CD8-positive, alpha-beta memory T cell (primary cell): ENCODE measurements around the gene ANKMY2. TPM values are rescaled to one million over a fixed set of nuclear protein-coding genes. Genes with fewer than 3 reads are reported as not detected.
A peak's percentile ranks its signal among the peaks of the same experiment; 100 is the strongest.

Experiments
- CTCF ChIA-PET: fragments of 350-600 bp; sonication (Branson Sonifier 250); formaldehyde crosslinking; loops from one replicate; lab custom pipeline; 2021; ENCODE audit warnings: antibody characterized with exemption; lab: Charles Lee
- POLR2A ChIA-PET: fragments of 350-600 bp; sonication (Branson Sonifier 250); formaldehyde crosslinking; loops from one replicate; lab custom pipeline; 2021; ENCODE audit warnings: antibody characterized with exemption; lab: Charles Lee
- DNase-seq, 5 donors: peaks; one replicate each; pipeline versions ENCODE4 v3.0.0 to v3.0.0-alpha.2; 2020 to 2022; ENCODE audit warnings: mixed read lengths in 1 of 5
- H3K27ac ChIP-seq: one replicate; pipeline ENCODE4 v1.7.0; 2013; ENCODE audit warnings: low read depth, mild to moderate bottlenecking, low read length, moderate library complexity
- H3K27me3 ChIP-seq: 2 replicates; pipeline ENCODE4 v1.7.0; 2013; ENCODE audit warnings: low read length, mild to moderate bottlenecking; ENCODE audit not compliant: insufficient read depth, poor library complexity, severe bottlenecking
- H3K36me3 ChIP-seq: 2 replicates; pipeline ENCODE4 v1.7.0; 2013; ENCODE audit warnings: mild to moderate bottlenecking, low read length, moderate library complexity; ENCODE audit not compliant: insufficient read depth
- H3K4me1 ChIP-seq: 2 replicates; pipeline ENCODE4 v1.7.0; 2013; ENCODE audit warnings: mild to moderate bottlenecking, low read length, moderate library complexity; ENCODE audit not compliant: insufficient read depth
- H3K4me3 ChIP-seq: 2 replicates; pipeline ENCODE4 v1.7.0; 2013; ENCODE audit warnings: mild to moderate bottlenecking, low read length
- H3K9me3 ChIP-seq: 2 replicates; pipeline ENCODE4 v1.7.0; 2013; ENCODE audit warnings: mild to moderate bottlenecking, low read length
- H3K27ac Mint-ChIP-seq, 8 donors: one replicate each; pipeline ENCODE4 v1.8.0; 2020 to 2021; ENCODE audit warnings: mixed read lengths in 8 of 8, mild to moderate bottlenecking in 6 of 8, inconsistent platforms in 3 of 8, moderate library complexity in 3 of 8
- H3K27me3 Mint-ChIP-seq, 2 donors: one replicate each; pipeline ENCODE4 v1.8.0; 2020 to 2021; ENCODE audit warnings: mixed read lengths in 2 of 2, mild to moderate bottlenecking in 1 of 2, moderate library complexity in 1 of 2
- H3K36me3 Mint-ChIP-seq, 3 donors: one replicate each; pipeline ENCODE4 v1.8.0; 2020 to 2021; ENCODE audit warnings: mixed read lengths in 3 of 3, inconsistent platforms in 1 of 3, mild to moderate bottlenecking in 1 of 3
- H3K4me1 Mint-ChIP-seq, 3 donors: one replicate each; pipeline ENCODE4 v1.8.0; 2020 to 2021; ENCODE audit warnings: mixed read lengths in 3 of 3, inconsistent platforms in 1 of 3, mild to moderate bottlenecking in 1 of 3
- H3K4me3 Mint-ChIP-seq, 7 donors: one replicate each; pipeline ENCODE4 v1.8.0; 2020 to 2021; ENCODE audit warnings: mixed read lengths in 7 of 7, mild to moderate bottlenecking in 6 of 7, moderate library complexity in 4 of 7, inconsistent platforms in 2 of 7
- H3K9me3 Mint-ChIP-seq, 5 donors: one replicate each; pipeline ENCODE4 v1.8.0; 2020 to 2022; ENCODE audit warnings: mixed read lengths in 5 of 5, mild to moderate bottlenecking in 3 of 5, moderate library complexity in 2 of 5, inconsistent platforms in 1 of 5
- polyA plus RNA-seq: library from polyadenylated mRNA; unstranded; fragments of 300-500 nt; fragmentation: Illumina TruSeq; gene quantifications from one replicate; pipeline ENCODE4 v1.2.3, GENCODE V29; 2021
- total RNA-seq, 2 experiments: library from RNA; stranded (reverse); gene quantifications; one replicate each; pipeline ENCODE4 v1.2.3, GENCODE V29; 2021

Gene ANKMY2
- total and polyA plus RNA-seq, 3 experiments from 2014 or later: 10.7 to 20.1 (median 10.9) TPM

GRCh38 chr7:16586081-16586874 is 59.3 kb downstream of the ANKMY2 start:
- CTCF ChIA-PET: no interaction called here
- DNase-seq: no peak

GRCh38 chr7:16585540-16585939 is 60.0 kb downstream of the ANKMY2 start:
- Mint-ChIP-seq H3K9me3 (no peaks in the 10 kb centered on the region), H3K36me3 (no peaks in the 10 kb centered on the region), H3K4me1 (no peaks in the 10 kb centered on the region), H3K27me3 (peaks cover 2 to 17% of the 10 kb centered on the region in 2 donors), H3K27ac (no peak overlapping the region), H3K4me3 (no peak overlapping the region)
- POLR2A ChIA-PET: no interaction called here
- no peaks in the 10 kb centered on the region for H3K9me3 ChIP-seq
- DNase-seq: no peak
- H3K27ac ChIP-seq: no peak overlapping the region
- no peak overlapping the region for H3K4me3 ChIP-seq
- no peaks in the 10 kb centered on the region for H3K27me3 ChIP-seq
- no peaks in the 10 kb centered on the region for H3K4me1 ChIP-seq
- CTCF ChIA-PET: no interaction called here
- H3K36me3 ChIP-seq: no peaks in the 10 kb centered on the region

More at GRCh38 chr7:16586081-16586874, 59.3 kb downstream of the ANKMY2 start:
- H3K4me1 Mint-ChIP-seq: no peaks in the 10 kb centered on the region
- H3K27me3 Mint-ChIP-seq: peaks cover 2 to 17% of the 10 kb centered on the region in 2 donors
- H3K27ac ChIP-seq: no peak overlapping the region
- H3K4me1 ChIP-seq: no peaks in the 10 kb centered on the region
- H3K4me3 ChIP-seq: no peak overlapping the region
- H3K36me3 Mint-ChIP-seq: no peaks in the 10 kb centered on the region
- H3K9me3 Mint-ChIP-seq: no peaks in the 10 kb centered on the region
- no peaks in the 10 kb centered on the region for H3K36me3 ChIP-seq
- H3K27ac Mint-ChIP-seq: no peak overlapping the region
- no peaks in the 10 kb centered on the region for H3K27me3 ChIP-seq
- no peaks in the 10 kb centered on the region for H3K9me3 ChIP-seq
- H3K4me3 Mint-ChIP-seq: peak overlapping the region in 2 of 7 donors; percentile 9 to 27
- POLR2A ChIA-PET: interaction anchor here (0.6 kb wide), 1 partner anchor 31 kb away, joined by 3 read pairs; no protein-coding TSS in a partner anchor

GRCh38 chr7:16583834-16584233 is 61.7 kb downstream of the ANKMY2 start:
- Mint-ChIP-seq H3K4me1 (no peaks in the 10 kb centered on the region), H3K27me3 (peaks cover 3 to 17% of the 10 kb centered on the region in 2 donors), H3K4me3 (no peak overlapping the region), H3K36me3 (no peaks in the 10 kb centered on the region), H3K9me3 (no peaks in the 10 kb centered on the region), H3K27ac (peak overlapping the region in 1 of 8 donors; percentile 19)
- DNase-seq: no peak
- Histone ChIP-seq H3K4me1 (no peaks in the 10 kb centered on the region), H3K9me3 (no peaks in the 10 kb centered on the region), H3K36me3 (no peaks in the 10 kb centered on the region), H3K27ac (no peak overlapping the region), H3K27me3 (no peaks in the 10 kb centered on the region), H3K4me3 (no peak overlapping the region)
- CTCF ChIA-PET: interaction anchor here (1.6 kb wide), 1 partner anchor 19 kb away, joined by 3 read pairs; no protein-coding TSS in a partner anchor
- POLR2A ChIA-PET: no interaction called here

GRCh38 chr7:16581286-16581685 is 64.3 kb downstream of the ANKMY2 start:
- POLR2A ChIA-PET: no interaction called here
- CTCF ChIA-PET: no interaction called here
- H3K27me3 Mint-ChIP-seq: peaks cover 1 to 17% of the 10 kb centered on the region in 2 donors
- H3K27ac ChIP-seq: no peak overlapping the region
- H3K27ac Mint-ChIP-seq: no peak overlapping the region
- no peaks in the 10 kb centered on the region for H3K9me3 Mint-ChIP-seq
- DNase-seq: no peak
- no peaks in the 10 kb centered on the region for H3K4me1 Mint-ChIP-seq
- no peak overlapping the region for H3K4me3 ChIP-seq
- no peaks in the 10 kb centered on the region for H3K36me3 ChIP-seq
- no peaks in the 10 kb centered on the region for H3K9me3 ChIP-seq
- no peaks in the 10 kb centered on the region for H3K27me3 ChIP-seq
- H3K36me3 Mint-ChIP-seq: no peaks in the 10 kb centered on the region
- no peak overlapping the region for H3K4me3 Mint-ChIP-seq
- no peaks in the 10 kb centered on the region for H3K4me1 ChIP-seq

- H3K36me3 ChIP-seq: no peaks in the 10 kb centered on the region
- POLR2A ChIA-PET: no interaction called here
- Mint-ChIP-seq H3K27ac (no peak overlapping the region), H3K27me3 (peaks cover 1 to 11% of the 10 kb centered on the region in 2 donors), H3K4me3 (no peak overlapping the region), H3K4me1 (no peaks in the 10 kb centered on the region), H3K36me3 (no peaks in the 10 kb centered on the region), H3K9me3 (no peaks in the 10 kb centered on the region)
- no peaks in the 10 kb centered on the region for H3K27me3 ChIP-seq
- no peaks in the 10 kb centered on the region for H3K9me3 ChIP-seq
- DNase-seq: no peak
- no peak overlapping the region for H3K27ac ChIP-seq
- CTCF ChIA-PET: no interaction called here
- no peak overlapping the region for H3K4me3 ChIP-seq
- H3K4me1 ChIP-seq: no peaks in the 10 kb centered on the region
Measured at GRCh38 chr7:16579216-16579615, 66.3 kb downstream of the ANKMY2 start.

GRCh38 chr7:16571941-16572340 is 73.6 kb downstream of the ANKMY2 start:
- H3K4me3 Mint-ChIP-seq: no peak overlapping the region

GRCh38 chr7:16564909-16565426 is 80.6 kb downstream of the ANKMY2 start:
- no peaks in the 10 kb centered on the region for H3K36me3 ChIP-seq
- peak in 2 of 5 donors; percentile 34 to 46 for DNase-seq
- ChIA-PET CTCF (interaction anchor here (0.7 to 3.9 kb wide), 26 partner anchors 12 to 493 kb away, joined by 3 to 41 read pairs (median 4); partner anchors contain the start of genes ANKMY2, BZW2 and CRPPA), POLR2A (no interaction called here)
- H3K27me3 Mint-ChIP-seq: peaks cover 5 to 24% of the 10 kb centered on the region in 2 donors
- peaks cover 17% of the 10 kb centered on the region for H3K4me1 ChIP-seq
- H3K4me3 ChIP-seq: no peak overlapping the region
- no peaks in the 10 kb centered on the region for H3K9me3 Mint-ChIP-seq
- H3K27ac ChIP-seq: no peak overlapping the region
- H3K27ac Mint-ChIP-seq: no peak overlapping the region
- peak overlapping the region in 3 of 7 donors; percentile 17 to 39 (median 18) for H3K4me3 Mint-ChIP-seq
- no peaks in the 10 kb centered on the region for H3K27me3 ChIP-seq
- no peaks in the 10 kb centered on the region for H3K9me3 ChIP-seq
- H3K36me3 Mint-ChIP-seq: no peaks in the 10 kb centered on the region
- peaks cover 15 to 25% (median 20%) of the 10 kb centered on the region in 3 donors for H3K4me1 Mint-ChIP-seq

More at GRCh38 chr7:16571941-16572340, 73.6 kb downstream of the ANKMY2 start:
- ChIA-PET POLR2A (no interaction called here), CTCF (no interaction called here)
- H3K27me3 ChIP-seq: no peaks in the 10 kb centered on the region
- Mint-ChIP-seq H3K4me1 (no peaks in the 10 kb centered on the region), H3K27ac (no peak overlapping the region), H3K36me3 (no peaks in the 10 kb centered on the region), H3K9me3 (peaks cover 0 to 4% (median 2%) of the 10 kb centered on the region in 5 donors), H3K27me3 (peaks cover 10 to 15% of the 10 kb centered on the region in 2 donors)
- H3K36me3 ChIP-seq: no peaks in the 10 kb centered on the region
- no peaks in the 10 kb centered on the region for H3K4me1 ChIP-seq
- no peaks in the 10 kb centered on the region for H3K9me3 ChIP-seq
- no peak overlapping the region for H3K4me3 ChIP-seq
- no peak overlapping the region for H3K27ac ChIP-seq
- no peak for DNase-seq

- H3K27me3 ChIP-seq: no peaks in the 10 kb centered on the region
- Mint-ChIP-seq H3K9me3 (no peaks in the 10 kb centered on the region), H3K36me3 (no peaks in the 10 kb centered on the region), H3K4me1 (peaks cover 15 to 25% (median 20%) of the 10 kb centered on the region in 3 donors), H3K27ac (peak overlapping the region in 2 of 8 donors; percentile 38 to 63), H3K4me3 (peak overlapping the region in 4 of 7 donors; percentile 10 to 63 (median 42)), H3K27me3 (peaks cover 5 to 21% of the 10 kb centered on the region in 2 donors)
- no peak overlapping the region for H3K4me3 ChIP-seq
- H3K9me3 ChIP-seq: no peaks in the 10 kb centered on the region
- DNase-seq: no peak
- peaks cover 17% of the 10 kb centered on the region for H3K4me1 ChIP-seq
- no peak overlapping the region for H3K27ac ChIP-seq
- H3K36me3 ChIP-seq: no peaks in the 10 kb centered on the region
- ChIA-PET CTCF (interaction anchor here (1.0 to 3.9 kb wide), 12 partner anchors 13 to 486 kb away, joined by 3 to 41 read pairs (median 5); partner anchors contain the start of gene CRPPA), POLR2A (no interaction called here)
Measured at GRCh38 chr7:16564023-16564380, 81.6 kb downstream of the ANKMY2 start.
